RPMI7951 (cell line): ENCODE results near the gene SLC15A1. TPM values are rescaled to one million over a fixed set of nuclear protein-coding genes. Genes with fewer than 3 reads are reported as not detected.

Experiments used
- DNase-seq: peaks from one replicate; pipeline ENCODE4 v3.0.0-alpha.2; 2012; ENCODE audit warnings: low read depth
- total RNA-seq: library from RNA; depleted of rRNA; stranded (reverse); fragments of >200 nt; shearing (Covaris generic); gene quantifications from 2 replicates; pipeline ENCODE4 v1.2.3, GENCODE V29; 2014; rRNA removed

The SLC15A1 gene, protein sequence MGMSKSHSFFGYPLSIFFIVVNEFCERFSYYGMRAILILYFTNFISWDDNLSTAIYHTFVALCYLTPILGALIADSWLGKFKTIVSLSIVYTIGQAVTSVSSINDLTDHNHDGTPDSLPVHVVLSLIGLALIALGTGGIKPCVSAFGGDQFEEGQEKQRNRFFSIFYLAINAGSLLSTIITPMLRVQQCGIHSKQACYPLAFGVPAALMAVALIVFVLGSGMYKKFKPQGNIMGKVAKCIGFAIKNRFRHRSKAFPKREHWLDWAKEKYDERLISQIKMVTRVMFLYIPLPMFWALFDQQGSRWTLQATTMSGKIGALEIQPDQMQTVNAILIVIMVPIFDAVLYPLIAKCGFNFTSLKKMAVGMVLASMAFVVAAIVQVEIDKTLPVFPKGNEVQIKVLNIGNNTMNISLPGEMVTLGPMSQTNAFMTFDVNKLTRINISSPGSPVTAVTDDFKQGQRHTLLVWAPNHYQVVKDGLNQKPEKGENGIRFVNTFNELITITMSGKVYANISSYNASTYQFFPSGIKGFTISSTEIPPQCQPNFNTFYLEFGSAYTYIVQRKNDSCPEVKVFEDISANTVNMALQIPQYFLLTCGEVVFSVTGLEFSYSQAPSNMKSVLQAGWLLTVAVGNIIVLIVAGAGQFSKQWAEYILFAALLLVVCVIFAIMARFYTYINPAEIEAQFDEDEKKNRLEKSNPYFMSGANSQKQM
- total RNA-seq = under 0.01 TPM in 1 of 2 replicates, not detected in the other

GRCh38 chr13:98752467-98753290 is at the start of gene SLC15A1:
Gene SLC15A1 (minus strand): TSS chr13:98752672. CDS start chr13:98752598, 74 bp downstream.
- DNase-seq = no peak

DNA sequence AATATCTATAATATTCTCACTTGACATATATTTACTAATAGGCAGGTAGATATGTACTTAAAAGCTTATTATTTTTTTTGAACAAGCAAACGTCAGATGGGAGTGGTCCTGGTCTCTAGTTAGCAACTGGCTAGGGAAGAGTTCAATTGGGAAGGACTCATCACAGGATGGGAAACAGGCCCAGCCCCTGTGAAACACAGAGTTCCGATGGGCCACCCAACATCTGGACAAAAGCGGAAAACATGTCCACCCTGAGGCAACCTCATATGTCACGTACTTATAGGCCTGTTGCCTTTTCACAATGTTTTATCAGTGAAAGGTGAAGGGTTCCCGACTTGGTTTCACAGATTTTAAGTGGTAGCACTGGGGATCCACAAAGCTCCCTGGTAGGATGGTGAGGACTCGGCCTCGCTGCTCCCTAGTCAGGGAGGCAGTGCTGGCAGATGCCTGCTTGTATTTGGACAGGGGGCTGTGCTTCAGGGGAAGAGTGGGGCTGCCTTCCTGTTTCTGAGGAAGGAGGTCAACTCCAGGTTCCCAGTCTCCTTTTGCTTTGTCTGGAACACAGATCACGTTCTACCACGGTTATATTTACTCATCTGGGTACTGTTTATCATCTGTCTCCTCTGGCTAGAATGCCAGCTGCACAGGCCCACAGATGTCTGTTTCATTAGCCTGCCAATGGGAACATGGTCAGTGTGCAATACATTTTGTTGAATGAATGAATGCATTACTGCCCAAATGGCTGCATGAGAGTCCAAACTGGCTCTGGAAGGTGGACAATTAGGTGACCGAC is 49.4 kb upstream of the SLC15A1 start:
- DNase-seq = no peak

GRCh38 chr13:98800078-98800477 is 47.6 kb upstream of the SLC15A1 start:
- no peak for DNase-seq

GRCh38 chr13:98798849-98799645 is 46.6 kb upstream of the SLC15A1 start:
- DNase-seq = peak; percentile 69

- no peak for DNase-seq
Measured at GRCh38 chr13:98797456-98797855, 45.0 kb upstream of the SLC15A1 start.

DNA sequence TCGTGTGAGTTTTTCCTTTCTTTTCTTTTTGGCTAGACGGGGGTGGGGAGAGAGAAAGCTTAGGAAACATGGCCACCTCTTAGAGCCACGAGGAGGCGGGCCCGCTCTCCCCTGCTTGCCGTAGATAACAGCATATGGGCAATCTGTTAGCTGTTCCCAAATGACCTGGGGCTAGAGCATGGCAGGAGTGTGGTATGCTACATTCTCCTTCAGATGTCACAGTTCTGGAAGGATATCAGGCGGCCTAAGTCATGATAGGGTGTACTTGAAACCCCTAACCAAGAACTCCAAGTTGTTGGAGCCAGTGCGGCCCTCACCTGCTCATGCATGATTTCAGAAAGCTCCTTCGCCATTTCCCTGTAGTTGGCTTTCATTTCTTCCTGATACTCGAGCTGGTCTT is 44.3 kb upstream of the SLC15A1 start:
- DNase-seq = no peak

DNA sequence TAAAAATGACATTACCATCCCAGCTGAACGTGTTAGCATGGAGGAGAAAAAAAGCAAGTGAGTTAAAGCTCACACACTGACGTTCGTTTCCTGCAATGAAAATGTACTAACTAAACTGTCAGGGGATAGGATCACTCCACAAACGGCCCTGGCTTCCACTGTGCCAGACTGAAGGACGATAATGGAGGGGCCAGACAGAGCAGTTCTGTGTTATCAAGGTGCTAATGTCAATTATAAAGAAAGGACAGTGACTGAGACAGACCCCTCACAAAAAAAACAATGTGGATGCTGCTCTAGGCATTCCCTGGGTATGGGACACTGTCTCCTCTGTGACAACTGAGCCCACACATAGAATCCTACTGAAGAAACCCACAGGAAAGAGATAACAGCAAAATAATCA is 43.7 kb upstream of the SLC15A1 start:
- no peak for DNase-seq

DNA sequence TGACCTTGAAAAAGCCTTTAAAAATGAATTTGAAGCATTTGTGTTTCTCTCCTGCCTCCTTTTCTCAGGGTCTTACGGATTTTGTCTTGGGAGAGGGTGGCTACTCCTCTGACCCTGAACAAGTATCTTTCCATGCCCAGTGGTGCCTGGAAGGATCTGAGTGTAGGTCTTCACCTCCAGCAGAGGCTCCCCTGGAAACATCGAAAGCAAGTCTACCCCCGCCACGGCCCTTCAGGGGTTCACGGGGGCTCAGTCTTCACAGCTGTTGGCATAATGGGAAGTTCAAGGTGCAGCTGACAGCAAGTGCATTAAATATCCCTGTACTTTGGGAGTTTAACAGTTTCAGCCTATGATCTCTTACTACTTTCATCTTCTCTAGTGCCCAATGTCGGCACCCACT is 42.7 kb upstream of the SLC15A1 start:
- DNase-seq = no peak

DNA sequence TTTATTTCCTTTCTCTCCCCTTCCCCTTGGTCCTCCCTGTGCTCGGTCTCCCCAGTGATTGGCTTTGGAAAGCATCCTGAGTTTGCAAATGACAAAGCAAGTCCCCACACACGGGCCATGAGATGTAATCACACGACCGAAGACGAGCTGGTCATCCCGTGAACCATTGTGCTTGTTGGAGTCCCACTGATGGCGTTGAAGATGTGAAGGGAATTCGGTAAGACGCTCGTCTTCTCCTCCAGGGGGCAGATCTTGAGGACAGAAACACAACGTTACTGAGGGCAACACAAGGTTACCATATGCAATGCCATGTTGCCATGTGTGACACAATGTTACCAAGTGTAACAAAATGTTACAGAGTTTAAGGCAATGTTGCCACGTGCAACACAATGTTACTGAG is 42.0 kb upstream of the SLC15A1 start:
- no peak for DNase-seq

DNA sequence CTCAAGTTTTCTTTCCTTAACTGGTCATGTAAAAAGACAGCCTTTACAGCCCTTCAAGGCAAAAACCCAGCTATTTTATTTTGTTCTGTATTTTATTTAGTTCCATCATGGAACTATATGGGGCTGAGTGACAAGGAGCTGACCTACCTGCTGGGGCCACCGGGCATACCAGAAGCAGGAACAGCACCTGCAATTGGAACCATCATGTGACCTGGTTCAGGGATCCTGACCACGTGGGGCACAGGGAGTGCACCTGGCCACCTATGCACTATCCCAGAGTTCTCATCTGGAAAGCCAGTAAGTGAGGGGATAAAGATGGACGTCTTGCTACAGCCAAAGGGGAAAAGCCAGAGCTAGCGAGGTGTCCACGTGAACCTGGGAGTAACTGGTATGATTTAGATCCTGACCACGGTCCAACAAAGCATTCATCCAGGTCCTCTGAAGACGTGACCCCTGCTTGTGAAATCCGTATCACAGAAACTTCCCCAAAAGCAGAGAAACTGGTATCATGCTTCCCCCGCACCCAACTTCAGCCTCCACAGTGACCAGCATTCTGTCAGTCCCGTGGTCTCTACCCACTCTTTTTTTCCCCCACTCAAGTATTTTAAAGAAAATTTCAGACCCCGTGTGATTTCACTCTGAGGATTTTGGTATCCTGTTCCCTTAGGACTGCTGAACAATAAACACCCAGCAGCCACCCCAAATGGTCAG is 40.5 kb upstream of the SLC15A1 start:
- no peak for DNase-seq

GRCh38 chr13:98792321-98792720 is 39.8 kb upstream of the SLC15A1 start:
- no peak for DNase-seq

GRCh38 chr13:98791611-98792010 is 39.1 kb upstream of the SLC15A1 start:
- no peak for DNase-seq

- DNase-seq = no peak
Measured at GRCh38 chr13:98787996-98788395, 35.5 kb upstream of the SLC15A1 start.

- no peak for DNase-seq
Measured at GRCh38 chr13:98787173-98787572, 34.7 kb upstream of the SLC15A1 start.

GRCh38 chr13:98786023-98786422 is 33.6 kb upstream of the SLC15A1 start:
- no peak for DNase-seq

DNA sequence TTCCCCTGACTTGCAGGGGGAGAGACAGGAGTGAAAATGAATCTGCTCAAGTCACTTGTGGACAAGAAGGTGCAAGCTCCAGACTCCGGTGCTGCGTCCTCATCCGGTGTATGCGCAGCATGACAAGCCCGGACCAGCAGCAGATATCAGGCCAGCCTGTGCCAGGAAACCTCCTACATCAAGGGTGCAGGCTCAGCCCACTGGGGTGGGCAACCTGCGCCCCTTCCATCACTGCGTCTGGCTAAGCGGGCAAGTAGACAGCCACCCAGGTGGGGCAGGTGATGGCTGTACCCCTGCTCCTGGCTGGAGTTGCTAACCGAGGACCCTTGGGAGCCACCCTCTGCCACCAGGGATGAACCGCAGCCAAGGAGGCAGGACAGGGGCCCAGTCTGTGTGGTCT is 32.9 kb upstream of the SLC15A1 start:
- DNase-seq = no peak

DNA sequence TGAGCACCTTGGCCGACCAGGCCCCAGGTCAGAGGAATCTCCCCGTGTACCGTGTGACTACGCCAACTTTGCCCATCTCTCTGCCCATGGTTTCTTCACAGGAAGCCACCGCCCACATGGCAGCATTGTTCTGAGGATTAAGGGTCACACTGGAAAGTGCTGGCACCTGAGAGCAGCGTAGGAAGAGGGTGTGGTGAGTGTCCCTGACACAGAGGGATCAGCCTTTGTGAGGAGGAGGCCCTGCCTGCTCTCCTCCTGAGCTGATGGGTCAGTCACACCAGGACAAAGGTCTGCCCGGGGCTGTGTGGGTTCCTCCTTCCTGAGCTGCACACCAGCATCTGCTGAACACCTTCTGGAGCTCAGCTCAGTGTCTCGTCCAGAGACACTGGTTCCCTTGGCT is 32.2 kb upstream of the SLC15A1 start:
- DNase-seq = no peak

DNA sequence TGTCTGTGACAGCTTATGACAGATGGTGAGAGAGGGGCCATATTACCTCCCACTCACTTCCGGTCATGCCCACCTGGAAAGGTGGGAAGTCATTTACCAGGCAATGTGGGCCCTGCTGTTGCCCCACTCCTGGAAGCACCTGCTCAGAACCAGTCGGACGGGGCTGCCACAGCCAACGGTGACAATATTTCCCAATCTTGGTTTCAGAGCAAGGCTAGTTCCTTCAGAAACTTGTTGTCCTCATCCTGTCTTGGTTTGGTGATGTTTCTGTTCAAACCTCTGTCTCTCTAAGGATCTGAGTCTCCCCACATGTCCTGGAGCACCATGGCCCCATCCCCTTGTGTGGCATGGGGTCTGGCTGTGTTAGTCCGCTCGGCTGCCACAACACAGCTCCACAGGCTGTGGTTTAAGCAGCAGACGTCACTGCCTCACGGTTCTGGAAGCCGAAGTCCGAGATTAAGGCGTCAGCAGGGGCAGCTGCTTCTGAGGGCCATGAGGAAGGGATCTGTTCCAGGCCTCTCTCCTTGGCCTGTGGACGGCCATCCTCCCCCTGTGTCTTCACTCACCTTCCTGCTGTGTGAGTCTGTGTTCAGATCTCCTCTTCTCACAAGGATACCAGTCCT is 31.5 kb upstream of the SLC15A1 start:
- DNase-seq = no peak

GRCh38 chr13:98782654-98783053 is 30.2 kb upstream of the SLC15A1 start:
- DNase-seq = peak; percentile 9

GRCh38 chr13:98781905-98782304 is 29.4 kb upstream of the SLC15A1 start:
- DNase-seq = no peak
